Activated T-helper 1 cell treated with anti-CD3 and anti-CD28 coated beads, Interleukin-12 subunit alpha, Interleukin-12 subunit beta, Interleukin-2, Interleukin-4 antibody, amounts not matched to agents 30 ng/mL and 10 ng/mL and 1 ng/mL, durations not matched to agents 14 hours and 24 hours and 36 hours (primary cell): ENCODE data around the gene MYBBP1A. TPM values are rescaled to one million over a fixed set of nuclear protein-coding genes. Genes with fewer than 3 reads are reported as not detected.

ENCODE experiments used
- DNase-seq: peaks from one replicate; pipeline ENCODE4 v3.0.0; 2021; ENCODE audit warnings: low spot score
- H3K27ac Mint-ChIP-seq: one replicate; pipeline ENCODE4 v1.8.0; 2021; ENCODE audit warnings: mild to moderate bottlenecking, mixed read lengths
- H3K27me3 Mint-ChIP-seq: one replicate; pipeline ENCODE4 v1.8.0; 2022; ENCODE audit warnings: mild to moderate bottlenecking, moderate library complexity, mixed read lengths; ENCODE audit not compliant: insufficient read depth
- H3K36me3 Mint-ChIP-seq: one replicate; pipeline ENCODE4 v1.8.0; 2021; ENCODE audit warnings: low read depth, mixed read lengths
- H3K4me1 Mint-ChIP-seq: one replicate; pipeline ENCODE4 v1.8.0; 2021; ENCODE audit warnings: low read depth, mixed read lengths
- H3K4me3 Mint-ChIP-seq: one replicate; pipeline ENCODE4 v1.8.0; 2021; ENCODE audit warnings: mild to moderate bottlenecking, moderate library complexity, mixed read lengths
- H3K9me3 Mint-ChIP-seq: one replicate; pipeline ENCODE4 v1.8.0; 2021; ENCODE audit warnings: mixed read lengths
- intact Hi-C: fragments of 100-400 bp; cut with micrococcal nuclease; formaldehyde crosslinking; loops from one replicate; pipeline ENCODE4 v1.15.1; 2024
- total RNA-seq: library from RNA; stranded (reverse); gene quantifications from 2 replicates; pipeline ENCODE4 v1.2.3, GENCODE V29; 2022

MYBBP1A gene
- total RNA-seq, 1 donor from 2014 or later: 195 TPM

DNA sequence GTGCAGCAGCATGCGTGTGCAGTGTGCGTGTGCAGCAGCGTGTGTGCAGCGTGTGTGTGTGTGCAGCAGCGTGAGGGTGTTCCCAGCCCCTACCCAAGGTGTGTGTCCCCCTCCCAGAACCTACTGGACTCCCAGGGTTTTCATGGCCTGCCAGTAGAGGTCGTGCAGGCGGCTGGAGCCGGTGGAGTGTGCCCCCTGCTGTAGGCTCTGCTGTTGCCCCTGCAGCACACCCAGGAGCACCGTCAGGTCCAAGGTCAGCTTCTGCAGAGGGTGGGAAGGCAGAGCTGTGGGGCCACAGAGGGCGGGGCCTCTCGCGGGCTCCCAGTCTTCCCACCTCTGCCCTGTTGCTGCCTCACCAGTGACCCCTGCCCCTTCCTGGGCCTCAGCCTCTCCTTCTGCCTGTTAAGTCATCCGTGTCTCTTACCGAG is 14.9 kb downstream of the MYBBP1A start:
- H3K36me3 Mint-ChIP-seq: peaks cover 14% of the 10 kb centered on the region
- intact Hi-C loops: no loop called here
- no peaks in the 10 kb centered on the region for H3K4me1 Mint-ChIP-seq
- no peak overlapping the region for H3K4me3 Mint-ChIP-seq
- no peaks in the 10 kb centered on the region for H3K27me3 Mint-ChIP-seq
- H3K9me3 Mint-ChIP-seq: no peaks in the 10 kb centered on the region
- no peak for DNase-seq
- H3K27ac Mint-ChIP-seq: no peak overlapping the region

DNA sequence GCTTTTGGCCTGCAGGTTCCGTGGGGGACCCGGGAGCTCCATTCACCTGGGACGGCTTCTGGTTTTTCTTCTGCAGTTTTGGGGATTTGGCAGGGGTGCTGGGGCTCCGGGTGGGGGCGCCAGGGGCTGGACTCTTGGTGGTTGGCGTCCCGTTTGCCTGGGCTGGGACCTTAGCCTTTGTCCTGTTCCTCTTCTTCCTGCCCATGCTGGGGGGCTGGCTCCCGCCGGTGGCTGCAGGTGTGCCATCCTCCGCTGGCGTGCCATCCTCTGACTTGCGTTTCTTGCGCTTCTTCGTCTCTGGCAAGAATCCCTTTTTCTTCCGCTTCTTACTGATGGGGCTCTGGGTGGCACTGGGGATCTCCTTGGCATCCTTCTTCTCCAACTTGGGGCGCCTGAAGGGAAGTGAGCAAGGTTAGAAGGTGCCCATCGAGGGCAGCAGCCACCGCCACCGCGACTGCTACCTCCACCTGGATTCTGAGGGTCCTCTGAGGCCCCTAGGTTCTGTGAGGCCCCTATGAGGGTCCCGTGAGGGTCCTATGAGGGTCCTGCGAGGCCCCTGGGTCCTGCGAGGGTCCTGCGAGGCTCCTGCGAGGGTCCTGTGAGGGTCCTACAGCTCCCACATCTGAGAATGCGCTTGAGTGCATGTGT is 15.5 kb downstream of the MYBBP1A start:
- Mint-ChIP-seq H3K27ac (no peak overlapping the region), H3K36me3 (peaks cover 14% of the 10 kb centered on the region), H3K4me1 (no peaks in the 10 kb centered on the region), H3K4me3 (no peak overlapping the region), H3K9me3 (no peaks in the 10 kb centered on the region), H3K27me3 (no peaks in the 10 kb centered on the region)
- intact Hi-C loops: no loop called here
- DNase-seq: no peak

DNA sequence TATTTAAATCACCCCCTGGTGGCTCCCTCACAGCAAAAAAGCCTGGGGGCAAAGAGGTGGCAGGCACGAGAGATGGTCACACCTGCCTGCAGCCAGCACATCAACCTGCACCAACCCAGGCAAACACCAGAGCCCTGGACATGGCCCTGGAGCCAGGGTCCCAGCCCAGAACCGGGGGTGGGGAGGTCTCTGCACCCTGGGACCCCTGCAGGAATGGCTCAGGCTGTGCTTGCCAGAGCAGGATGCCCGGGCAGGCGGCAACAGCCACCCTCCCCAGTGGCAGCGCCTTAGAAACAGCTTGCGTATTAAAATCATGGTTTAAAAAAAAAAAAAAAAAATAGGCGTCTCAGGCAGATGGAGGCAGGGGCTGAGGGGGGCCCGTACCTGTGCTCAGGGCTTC is 16.2 kb downstream of the MYBBP1A start:
- H3K4me1 Mint-ChIP-seq: no peaks in the 10 kb centered on the region
- no peak overlapping the region for H3K27ac Mint-ChIP-seq
- intact Hi-C loops: no loop called here
- no peak for DNase-seq
- no peaks in the 10 kb centered on the region for H3K9me3 Mint-ChIP-seq
- no peak overlapping the region for H3K4me3 Mint-ChIP-seq
- H3K27me3 Mint-ChIP-seq: no peaks in the 10 kb centered on the region
- peaks cover 14% of the 10 kb centered on the region for H3K36me3 Mint-ChIP-seq

DNA sequence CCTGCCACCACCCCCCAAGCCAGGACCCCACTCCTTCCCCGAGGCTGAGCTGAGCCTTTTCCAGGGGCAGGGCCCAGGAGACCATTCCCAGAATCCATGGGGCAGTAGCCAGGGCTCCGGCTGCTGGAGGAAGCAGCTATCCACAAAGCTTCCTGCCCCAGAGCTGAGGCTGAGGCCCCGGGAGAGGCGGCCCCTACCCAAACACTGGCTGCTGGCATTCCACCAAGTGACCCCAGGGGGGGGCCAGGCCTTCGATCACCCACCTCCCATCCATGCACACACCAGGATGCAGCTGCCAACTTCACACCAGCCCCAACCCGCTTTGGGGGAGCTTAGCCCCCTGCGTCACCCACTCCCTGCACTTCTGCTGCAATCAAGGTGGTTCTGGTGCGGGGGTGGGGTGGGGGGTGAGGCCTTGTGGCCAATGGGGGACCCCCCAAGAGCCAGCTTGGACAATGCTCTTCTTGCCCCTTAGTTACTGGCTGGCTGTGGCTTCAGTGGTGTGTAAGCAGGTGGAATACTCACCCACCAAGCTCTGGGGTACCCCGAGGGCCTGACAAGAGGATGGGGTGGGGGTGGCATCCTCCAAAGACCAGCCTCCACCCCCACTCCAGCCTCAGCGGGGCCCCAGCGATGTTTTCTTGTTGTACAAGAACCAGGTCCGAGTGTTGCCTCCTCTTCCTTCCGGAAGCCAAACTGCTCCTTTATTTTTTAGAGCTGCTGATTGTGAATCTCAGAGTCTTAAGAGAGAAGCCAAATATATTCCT is 16.8 kb downstream of the MYBBP1A start:
- DNase-seq: no peak
- Mint-ChIP-seq H3K9me3 (no peaks in the 10 kb centered on the region), H3K27me3 (no peaks in the 10 kb centered on the region), H3K27ac (no peak overlapping the region), H3K36me3 (peaks cover 14% of the 10 kb centered on the region), H3K4me1 (no peaks in the 10 kb centered on the region), H3K4me3 (no peak overlapping the region)
- intact Hi-C loops: no loop called here

DNA sequence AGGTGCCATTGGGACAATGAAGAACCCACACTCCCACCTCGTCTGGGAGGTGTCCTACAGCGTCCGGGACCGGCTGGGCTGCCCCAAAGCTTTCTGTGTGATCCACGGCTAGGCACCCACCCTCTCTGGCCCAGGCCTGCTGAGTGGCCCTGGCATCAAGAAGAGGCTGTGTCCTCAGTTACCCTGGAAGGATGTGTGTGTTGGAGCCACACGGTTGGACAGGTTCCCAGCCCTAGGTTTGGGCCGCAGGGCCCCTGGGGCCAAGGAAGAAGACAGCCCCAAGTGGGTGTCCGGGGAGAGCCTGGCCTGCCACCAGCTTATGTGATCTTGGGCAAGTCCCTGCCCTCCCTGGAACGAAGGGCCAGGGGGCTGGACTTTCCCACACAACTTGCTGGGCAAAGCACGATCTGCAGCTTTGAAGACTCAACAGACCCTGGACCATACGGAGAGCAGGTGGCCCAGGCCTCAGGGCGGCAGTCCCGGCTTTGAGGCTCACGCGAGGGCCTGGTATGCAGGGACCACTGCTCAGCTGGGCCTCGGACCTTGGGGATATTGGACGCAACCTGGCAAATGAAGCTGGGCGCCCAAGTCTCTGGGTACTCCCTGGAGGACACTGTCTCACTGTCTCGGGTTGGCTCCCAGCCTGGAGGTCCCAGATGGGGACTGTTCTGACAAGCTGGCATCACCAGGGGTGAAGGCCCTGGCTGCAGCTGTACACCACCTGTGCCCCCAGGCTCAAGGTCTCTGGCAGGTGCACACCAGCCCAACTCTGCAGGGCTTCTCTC is 17.5 kb downstream of the MYBBP1A start:
- no peaks in the 10 kb centered on the region for H3K9me3 Mint-ChIP-seq
- no peak for DNase-seq
- intact Hi-C loops: no loop called here
- H3K36me3 Mint-ChIP-seq: peaks cover 14% of the 10 kb centered on the region
- no peak overlapping the region for H3K27ac Mint-ChIP-seq
- H3K27me3 Mint-ChIP-seq: no peaks in the 10 kb centered on the region
- H3K4me3 Mint-ChIP-seq: no peak overlapping the region
- no peaks in the 10 kb centered on the region for H3K4me1 Mint-ChIP-seq

DNA sequence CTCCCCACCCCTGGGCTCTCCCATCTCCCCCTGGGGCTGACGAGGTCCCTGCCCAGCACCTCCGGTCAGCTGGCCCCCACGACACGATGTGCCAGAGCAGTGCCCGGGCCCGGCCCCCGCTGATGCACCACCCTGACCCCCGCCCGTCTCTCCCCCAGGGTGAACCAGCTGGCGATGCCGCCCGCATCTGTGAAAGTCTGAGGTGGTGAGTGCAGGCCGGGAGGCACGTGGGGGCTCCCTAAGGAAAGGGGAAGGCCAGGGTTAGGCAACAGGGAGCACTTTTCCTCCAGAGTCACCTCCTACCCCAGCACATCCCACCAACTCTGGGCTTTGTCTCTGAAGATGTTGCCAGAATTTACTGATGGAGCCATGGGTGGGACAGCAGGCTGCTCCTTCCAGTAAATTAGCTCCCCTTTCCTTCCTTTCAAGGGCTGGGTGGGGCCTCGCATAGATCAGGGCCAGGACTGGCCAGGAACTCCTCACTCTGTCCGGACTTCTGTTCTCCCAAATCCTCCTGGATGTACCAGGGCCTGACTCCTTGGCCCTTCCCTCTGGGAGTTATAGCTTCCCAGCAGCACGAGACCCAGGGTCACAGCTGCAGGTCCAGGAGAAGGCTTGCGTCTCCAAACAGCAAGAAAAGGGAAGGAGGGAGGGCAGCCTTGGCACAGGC is 18.3 kb downstream of the MYBBP1A start:
- Mint-ChIP-seq H3K4me1 (no peaks in the 10 kb centered on the region), H3K27me3 (no peaks in the 10 kb centered on the region), H3K36me3 (peaks cover 9% of the 10 kb centered on the region), H3K4me3 (no peak overlapping the region), H3K9me3 (no peaks in the 10 kb centered on the region), H3K27ac (no peak overlapping the region)
- DNase-seq: no peak
- intact Hi-C loops: no loop called here

DNA sequence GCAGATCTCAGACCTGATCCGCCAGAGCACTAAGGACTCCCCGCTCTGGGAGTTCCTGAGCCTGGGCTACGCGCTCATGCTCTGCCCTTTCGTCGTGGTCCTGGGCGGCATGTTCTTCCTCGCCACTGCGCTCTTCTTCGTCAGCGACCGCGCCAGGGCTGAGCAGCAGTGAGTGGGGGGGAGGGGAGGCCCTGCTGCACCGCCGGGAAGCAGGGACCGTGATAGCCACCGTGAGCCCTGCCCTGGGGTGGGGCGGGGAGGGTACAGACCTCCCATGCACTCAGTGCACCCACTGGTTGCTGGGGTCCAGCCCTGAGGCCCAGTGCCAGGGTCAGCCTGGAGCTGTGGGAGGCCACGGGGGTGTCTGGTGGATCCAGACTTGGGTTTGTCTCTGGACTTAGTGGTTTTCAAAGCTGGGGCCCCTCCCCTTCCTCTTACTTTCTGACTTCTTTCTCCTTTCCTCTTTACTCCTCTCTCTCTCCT is 18.9 kb downstream of the MYBBP1A start:
- Mint-ChIP-seq H3K4me3 (no peak overlapping the region), H3K36me3 (peaks cover 7% of the 10 kb centered on the region), H3K9me3 (no peaks in the 10 kb centered on the region), H3K27me3 (no peaks in the 10 kb centered on the region), H3K27ac (no peak overlapping the region), H3K4me1 (no peaks in the 10 kb centered on the region)
- no peak for DNase-seq
- intact Hi-C loops: no loop called here

DNA sequence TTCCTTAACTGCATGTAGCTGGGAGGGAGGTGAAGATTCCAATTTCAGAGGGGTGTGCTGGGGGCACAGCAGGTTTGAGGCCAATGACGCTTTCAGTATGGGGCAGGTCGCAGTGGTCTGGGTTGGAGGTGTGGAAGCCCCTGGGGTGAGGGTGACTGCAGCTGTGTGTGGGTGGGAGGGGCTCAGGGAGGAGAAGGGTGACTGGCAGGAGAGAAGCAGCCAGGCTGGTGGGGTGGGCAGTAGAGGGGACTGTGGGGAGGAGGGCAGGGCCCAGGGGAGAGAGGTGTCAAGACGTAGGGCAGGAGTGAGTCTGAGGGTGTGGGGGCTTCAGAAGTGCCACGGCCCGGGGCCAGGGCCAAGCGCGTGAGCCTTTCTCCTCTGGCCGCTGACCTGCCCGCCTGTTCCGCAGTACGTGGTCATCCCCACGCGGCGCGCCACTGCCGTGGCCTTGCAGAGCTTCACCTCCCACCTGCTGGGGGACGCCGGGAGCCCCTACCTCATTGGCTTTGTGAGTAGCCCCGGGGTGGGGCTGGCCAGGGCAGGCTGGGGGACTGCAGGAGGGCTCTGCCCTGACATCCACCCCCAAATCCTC is 19.4 kb downstream of the MYBBP1A start:
- H3K4me1 Mint-ChIP-seq: no peaks in the 10 kb centered on the region
- intact Hi-C loops: no loop called here
- H3K4me3 Mint-ChIP-seq: no peak overlapping the region
- no peak overlapping the region for H3K27ac Mint-ChIP-seq
- H3K9me3 Mint-ChIP-seq: no peaks in the 10 kb centered on the region
- peaks cover 2% of the 10 kb centered on the region for H3K36me3 Mint-ChIP-seq
- no peak for DNase-seq
- no peaks in the 10 kb centered on the region for H3K27me3 Mint-ChIP-seq

DNA sequence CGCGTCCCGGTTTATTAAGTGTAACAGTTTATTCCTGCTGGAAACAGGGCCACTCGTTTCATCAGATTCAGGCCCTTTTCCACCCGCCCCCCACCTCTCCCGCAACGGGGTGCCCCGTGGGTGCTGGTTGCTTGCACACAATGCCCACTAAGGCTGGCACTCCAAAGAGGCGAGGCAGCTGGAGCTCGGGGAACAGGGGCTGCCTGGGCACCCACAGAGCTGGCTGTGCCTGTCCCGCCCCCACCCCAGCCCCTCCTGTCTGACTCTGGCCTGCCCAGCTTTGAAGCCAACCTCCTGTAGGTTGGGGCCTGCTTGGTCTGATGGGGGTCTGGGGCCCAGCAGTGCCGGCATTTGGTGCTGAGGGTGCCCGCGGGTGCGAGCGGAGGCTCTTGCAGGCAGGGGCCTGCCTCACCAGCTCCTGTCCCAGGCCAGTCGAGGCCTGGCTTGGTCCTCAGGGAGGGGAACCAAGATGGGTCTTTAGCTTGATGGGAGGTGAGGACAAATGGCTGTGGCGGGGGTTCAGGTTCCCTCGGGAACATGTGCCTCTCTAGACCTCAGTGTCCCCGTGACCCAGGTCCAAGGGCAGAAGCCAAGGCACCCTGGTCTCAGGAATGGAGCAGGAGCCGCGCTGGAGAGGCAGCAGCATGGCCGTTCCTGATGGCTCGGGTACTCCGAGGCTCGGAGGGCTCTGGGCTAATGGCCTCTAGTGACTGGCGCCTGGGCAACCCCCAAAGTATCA is 20.1 kb downstream of the MYBBP1A start:
- intact Hi-C loops: no loop called here
- no peaks in the 10 kb centered on the region for H3K4me1 Mint-ChIP-seq
- no peak overlapping the region for H3K27ac Mint-ChIP-seq
- H3K9me3 Mint-ChIP-seq: no peaks in the 10 kb centered on the region
- H3K36me3 Mint-ChIP-seq: peaks cover 2% of the 10 kb centered on the region
- DNase-seq: no peak
- H3K27me3 Mint-ChIP-seq: no peaks in the 10 kb centered on the region
- H3K4me3 Mint-ChIP-seq: no peak overlapping the region

DNA sequence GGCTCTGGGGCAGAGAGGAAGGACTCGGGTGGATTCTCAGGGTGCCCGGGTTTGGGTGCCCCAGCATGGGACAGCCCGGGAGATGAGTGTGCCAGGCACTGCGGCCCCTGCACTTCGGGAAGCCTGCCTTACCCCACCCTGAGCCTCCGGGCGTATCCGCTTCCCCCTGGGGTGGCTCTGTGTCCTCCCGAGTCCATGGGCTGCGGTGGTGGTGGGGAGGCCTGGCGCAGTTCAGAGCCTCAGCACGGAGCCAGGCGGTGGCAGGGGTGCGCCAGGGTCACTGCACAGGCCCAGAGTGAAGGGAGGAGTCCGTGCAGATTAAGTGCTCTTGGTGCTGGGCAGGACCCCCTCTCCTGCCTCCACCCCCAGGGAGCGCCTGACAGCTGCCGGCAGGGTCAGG is 20.7 kb downstream of the MYBBP1A start:
- H3K27me3 Mint-ChIP-seq: no peaks in the 10 kb centered on the region
- H3K4me1 Mint-ChIP-seq: no peaks in the 10 kb centered on the region
- no peaks in the 10 kb centered on the region for H3K36me3 Mint-ChIP-seq
- no peaks in the 10 kb centered on the region for H3K9me3 Mint-ChIP-seq
- H3K4me3 Mint-ChIP-seq: no peak overlapping the region
- DNase-seq: no peak
- H3K27ac Mint-ChIP-seq: no peak overlapping the region
- intact Hi-C loops: no loop called here

DNA sequence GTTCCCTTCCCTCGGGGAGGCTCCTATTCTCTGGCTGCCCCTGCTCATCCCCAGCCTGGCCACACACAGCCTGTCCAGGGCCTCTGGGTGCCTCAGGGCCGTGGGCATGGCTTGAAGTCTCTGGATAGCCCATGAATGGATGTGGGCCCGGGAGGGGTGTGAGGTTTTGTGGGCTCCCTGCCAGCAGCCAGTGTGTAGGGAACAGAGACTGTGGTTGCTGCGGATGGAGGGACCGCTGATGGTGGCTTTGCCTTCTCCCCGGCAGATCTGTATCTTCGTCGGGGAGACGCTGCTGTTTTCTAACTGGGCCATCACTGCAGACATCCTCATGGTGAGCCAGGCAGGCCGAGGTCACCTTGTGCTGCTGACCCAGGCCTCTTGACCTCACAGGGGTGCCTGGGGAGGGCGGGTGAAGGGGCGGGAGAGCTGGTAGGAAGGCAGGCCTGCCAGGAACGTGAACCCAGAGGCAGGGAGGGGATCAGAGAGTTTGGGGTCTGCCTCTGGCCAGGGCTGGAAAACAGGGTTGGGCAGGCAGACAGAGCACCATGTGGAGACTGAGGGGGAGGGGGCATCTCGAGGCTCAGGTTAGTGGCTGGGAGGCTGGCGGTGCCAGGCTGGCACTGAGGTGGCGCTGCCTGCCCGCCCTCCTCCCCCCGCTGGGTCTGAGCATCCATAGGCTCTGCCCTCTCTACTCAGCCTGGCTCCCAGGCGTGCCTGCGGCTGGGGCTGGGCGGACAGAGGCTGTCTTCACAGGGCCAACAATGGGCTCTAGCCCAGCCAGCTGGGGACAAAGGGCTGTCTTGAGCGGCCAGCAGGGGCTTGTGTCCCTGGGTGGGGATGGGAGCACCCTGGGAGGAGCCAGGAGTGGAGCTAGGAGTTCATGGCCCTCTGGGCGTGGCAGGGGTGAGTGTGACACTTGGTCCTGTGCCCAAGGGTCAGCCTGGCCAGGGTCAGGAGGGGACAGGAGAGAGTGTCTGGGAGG is 21.4 kb downstream of the MYBBP1A start:
- H3K4me3 Mint-ChIP-seq: no peak overlapping the region
- no peak overlapping the region for H3K27ac Mint-ChIP-seq
- no peak for DNase-seq
- no peaks in the 10 kb centered on the region for H3K36me3 Mint-ChIP-seq
- H3K27me3 Mint-ChIP-seq: no peaks in the 10 kb centered on the region
- no peaks in the 10 kb centered on the region for H3K4me1 Mint-ChIP-seq
- intact Hi-C loops: no loop called here
- no peaks in the 10 kb centered on the region for H3K9me3 Mint-ChIP-seq
